ENCODE data around the gene ZNF639. TPM values are rescaled to one million over a fixed set of nuclear protein-coding genes. Genes with fewer than 3 reads are reported as not detected.
"Not testable (repeated sequence)": the region's sequence is repeated elsewhere in the genome, so short reads cannot be mapped to it uniquely, and the experiment has no call there.

Gene ZNF639
- total RNA-seq, 4 donors from 2014 or later, result 31.8 to 52.8 (median 36.8) TPM

- no peak for ATAC-seq (ENCODE audit: low FRiP score)
- no peak for DNase-seq (ENCODE audit: low spot score)
- TF ChIP-seq, protein P1, sequence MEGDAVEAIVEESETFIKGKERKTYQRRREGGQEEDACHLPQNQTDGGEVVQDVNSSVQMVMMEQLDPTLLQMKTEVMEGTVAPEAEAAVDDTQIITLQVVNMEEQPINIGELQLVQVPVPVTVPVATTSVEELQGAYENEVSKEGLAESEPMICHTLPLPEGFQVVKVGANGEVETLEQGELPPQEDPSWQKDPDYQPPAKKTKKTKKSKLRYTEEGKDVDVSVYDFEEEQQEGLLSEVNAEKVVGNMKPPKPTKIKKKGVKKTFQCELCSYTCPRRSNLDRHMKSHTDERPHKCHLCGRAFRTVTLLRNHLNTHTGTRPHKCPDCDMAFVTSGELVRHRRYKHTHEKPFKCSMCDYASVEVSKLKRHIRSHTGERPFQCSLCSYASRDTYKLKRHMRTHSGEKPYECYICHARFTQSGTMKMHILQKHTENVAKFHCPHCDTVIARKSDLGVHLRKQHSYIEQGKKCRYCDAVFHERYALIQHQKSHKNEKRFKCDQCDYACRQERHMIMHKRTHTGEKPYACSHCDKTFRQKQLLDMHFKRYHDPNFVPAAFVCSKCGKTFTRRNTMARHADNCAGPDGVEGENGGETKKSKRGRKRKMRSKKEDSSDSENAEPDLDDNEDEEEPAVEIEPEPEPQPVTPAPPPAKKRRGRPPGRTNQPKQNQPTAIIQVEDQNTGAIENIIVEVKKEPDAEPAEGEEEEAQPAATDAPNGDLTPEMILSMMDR (IDR thresholded peaks at IDR 0.05), result no peak
Measured at GRCh38 chr3:179299999-179300613, 22.7 kb upstream of the ZNF639 start.

DNA sequence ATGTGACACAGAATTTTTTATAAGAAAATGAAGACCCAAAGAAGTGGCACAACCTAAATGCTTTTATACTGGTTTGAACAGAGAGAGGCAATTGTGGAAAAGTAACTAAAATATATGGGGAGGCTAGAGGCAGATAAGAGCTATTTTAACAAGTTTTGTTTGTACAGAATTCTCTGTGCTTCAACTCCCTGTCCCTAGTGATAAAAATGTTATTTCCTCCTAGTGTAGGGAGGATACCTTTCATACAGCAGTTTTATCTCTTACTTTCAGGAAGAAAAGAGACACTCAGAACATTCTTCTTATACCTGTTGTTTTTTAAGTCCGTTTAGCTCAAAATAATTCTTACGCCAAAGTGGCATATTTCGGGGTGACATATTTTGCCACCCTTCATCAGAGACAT is 21.2 kb upstream of the ZNF639 start:
- TF ChIP-seq, protein P1 (IDR thresholded peaks at IDR 0.05), result no peak
- ATAC-seq (ENCODE audit: low FRiP score), result no peak

GRCh38 chr3:179302111-179302510 is 20.7 kb upstream of the ZNF639 start:
- TF ChIP-seq, protein P1 (IDR thresholded peaks at IDR 0.05), result no peak
- no peak for DNase-seq (ENCODE audit: low spot score)
- ATAC-seq (ENCODE audit: low FRiP score), result no peak

More for the DNA sequence above, 21.2 kb upstream of the ZNF639 start:
- DNase-seq (ENCODE audit: low spot score), result no peak

GRCh38 chr3:179304605-179305004 is 18.2 kb upstream of the ZNF639 start:
- TF ChIP-seq, protein P1 (IDR thresholded peaks at IDR 0.05), result no peak
- no peak for ATAC-seq (ENCODE audit: low FRiP score)
- no peak for DNase-seq (ENCODE audit: low spot score)

DNA sequence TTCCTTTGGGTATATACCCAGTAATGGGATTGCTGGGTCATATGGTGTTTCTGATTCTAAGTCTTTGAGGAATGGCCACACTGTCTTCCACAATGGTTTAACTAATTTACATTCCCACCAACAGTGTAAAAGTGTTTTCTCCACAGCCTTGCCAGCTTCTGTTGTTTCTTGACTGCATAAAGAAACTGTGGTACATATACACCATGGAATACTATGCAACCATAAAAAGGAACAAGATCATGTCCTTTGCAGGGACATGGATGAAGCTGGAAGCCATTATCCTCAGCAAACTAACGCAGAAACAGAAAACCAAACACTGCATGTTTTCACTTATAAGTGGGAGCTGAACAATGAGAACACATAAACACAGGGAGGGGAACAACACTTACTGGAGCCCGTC is 15.5 kb upstream of the ZNF639 start:
- not testable (repeated sequence) for ATAC-seq (ENCODE audit: low FRiP score); DNase-seq (ENCODE audit: low spot score)

- ATAC-seq (ENCODE audit: low FRiP score), result no peak
- no peak for DNase-seq (ENCODE audit: low spot score)
- TF ChIP-seq, protein P1 (IDR thresholded peaks at IDR 0.05), result no peak
Measured at GRCh38 chr3:179308001-179308400, 14.8 kb upstream of the ZNF639 start.

DNA sequence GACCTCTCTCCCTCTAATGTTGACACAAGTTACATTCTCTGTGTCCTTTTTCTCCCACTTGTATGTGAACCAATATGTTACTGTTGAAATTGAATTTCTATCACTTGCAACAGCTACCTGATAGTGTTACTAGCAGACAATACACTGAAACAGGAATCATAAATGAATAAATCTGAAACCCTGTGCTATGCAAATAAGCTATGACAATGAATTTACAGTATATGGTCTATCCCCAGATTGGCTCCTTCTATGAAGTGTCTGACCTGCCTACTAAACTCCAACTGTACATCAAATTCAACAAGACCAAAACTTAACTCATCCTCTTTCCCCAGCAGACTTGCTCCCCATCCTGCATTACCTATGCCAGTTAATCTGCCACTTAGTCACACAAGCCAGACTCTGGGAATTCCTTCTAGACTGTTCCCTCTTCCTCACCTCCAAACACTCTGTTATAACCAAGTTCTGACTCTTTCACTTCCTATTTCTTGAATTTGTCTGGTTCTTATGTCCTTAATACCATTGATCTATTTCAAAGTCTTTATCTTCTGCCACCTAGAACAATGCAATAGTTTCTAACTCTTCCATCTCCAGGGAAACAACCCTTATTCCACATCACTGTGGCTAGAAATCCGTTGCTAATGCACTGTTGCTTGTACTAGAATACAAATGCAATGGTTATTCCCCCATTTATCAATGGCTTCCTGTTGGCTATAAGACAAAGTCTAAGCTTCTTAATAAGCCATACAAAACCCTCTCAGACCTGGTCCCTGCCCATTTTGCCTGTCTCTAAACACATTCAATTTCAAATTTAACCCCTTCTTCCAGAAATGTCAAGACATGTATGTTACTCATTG is 13.4 kb upstream of the ZNF639 start:
- no peak for ATAC-seq (ENCODE audit: low FRiP score)
- no peak for DNase-seq (ENCODE audit: low spot score)
- TF ChIP-seq, protein P1 (IDR thresholded peaks at IDR 0.05), result no peak
